GM18873 (cell line): ENCODE data around the gene UROD.

Experiments
- ATAC-seq: cut with Tn5 transposase; IDR thresholded peaks from one replicate; pipeline ENCODE4 v1.9.1; 2021; ENCODE audit warnings: mild to moderate bottlenecking, moderate library complexity, moderate number of reproducible peaks; ENCODE audit not compliant: unreplicated experiment, low FRiP score

The UROD gene

DNA sequence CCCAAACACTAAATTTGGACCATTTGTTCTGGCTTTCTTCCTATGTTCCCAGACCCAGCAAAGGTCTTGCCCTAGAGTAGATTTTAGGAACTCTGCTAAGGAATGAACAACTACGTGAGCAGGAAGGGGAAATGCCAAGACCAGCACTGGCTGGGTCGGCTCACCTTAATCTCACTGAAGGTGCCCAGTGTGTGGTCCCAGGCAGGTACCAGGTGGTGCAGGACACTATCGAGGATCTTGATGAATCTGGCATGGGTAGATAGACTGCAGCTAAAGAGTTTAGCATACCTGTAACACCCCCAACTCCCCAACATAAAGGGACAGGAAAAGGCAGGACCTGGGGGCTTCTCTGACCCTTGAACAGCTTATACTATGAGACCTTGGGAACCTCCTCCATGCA is 4.0 kb upstream of the UROD start:
- no peak for ATAC-seq

DNA sequence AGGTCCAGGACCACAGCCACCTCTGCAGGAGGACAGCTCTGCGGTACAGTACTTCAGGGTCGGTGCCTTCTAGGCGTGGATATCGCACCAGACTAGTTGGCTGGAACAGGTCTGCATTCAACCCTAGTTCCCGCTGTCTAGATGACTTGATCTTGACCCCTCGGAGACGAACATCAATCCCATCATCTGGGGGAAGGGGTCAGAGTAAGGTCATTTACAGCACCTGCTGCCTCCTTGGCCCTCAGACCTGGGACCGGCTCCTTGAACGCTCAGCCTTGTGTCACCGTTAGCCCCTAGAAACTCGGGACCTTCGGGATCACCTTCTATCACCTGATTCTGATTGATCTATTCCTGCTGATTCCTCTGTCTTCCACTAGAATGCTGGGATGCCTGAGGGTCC is 3.5 kb upstream of the UROD start:
- no peak for ATAC-seq

- ATAC-seq, result no peak
Observed at GRCh38 chr1:45009296-45009865, 2.7 kb upstream of the UROD start.

DNA sequence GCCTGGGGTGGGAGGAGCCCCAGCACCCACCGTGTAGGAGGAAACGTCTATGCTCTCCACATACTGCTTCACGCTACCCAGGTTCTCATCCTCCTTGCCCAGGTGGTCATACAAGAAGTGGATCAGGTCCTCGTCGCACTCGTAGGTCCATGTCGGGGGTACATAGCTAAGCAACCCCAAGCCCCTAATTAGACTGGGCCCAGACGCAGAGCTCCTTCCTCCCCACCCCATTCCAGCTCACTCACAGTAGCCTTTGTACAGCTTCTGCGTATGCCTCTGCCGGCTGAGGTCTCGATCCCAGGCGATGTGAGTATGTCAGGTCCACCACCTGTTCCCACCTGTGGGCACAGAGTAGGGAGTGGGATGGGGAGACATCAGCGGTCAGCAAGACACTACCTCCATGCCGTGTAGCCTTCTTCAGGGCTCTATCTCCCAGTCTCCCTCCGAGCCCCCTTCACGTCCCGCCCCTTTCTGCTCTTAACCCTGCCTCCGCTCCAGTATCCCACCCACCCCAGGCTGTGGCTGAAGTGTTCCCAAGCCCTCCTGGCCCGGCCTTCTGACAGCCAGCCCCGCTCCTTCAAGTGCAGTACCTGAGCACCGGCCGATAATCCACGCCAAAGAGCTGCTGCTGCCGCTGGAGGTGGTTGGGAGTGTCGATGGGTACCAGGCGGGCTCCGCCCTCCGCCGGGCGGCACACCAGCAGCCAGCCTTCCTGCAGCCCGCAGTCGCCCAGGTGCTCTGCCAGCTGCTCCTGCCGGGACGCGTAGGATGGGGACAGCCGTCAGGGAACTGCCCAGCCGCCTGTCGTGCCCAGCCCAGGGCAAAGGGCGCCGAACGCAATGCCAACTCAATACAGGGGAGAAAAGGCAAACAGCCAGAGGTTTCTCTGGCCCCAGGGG is 1.8 kb upstream of the UROD start:
- ATAC-seq, result no peak

DNA sequence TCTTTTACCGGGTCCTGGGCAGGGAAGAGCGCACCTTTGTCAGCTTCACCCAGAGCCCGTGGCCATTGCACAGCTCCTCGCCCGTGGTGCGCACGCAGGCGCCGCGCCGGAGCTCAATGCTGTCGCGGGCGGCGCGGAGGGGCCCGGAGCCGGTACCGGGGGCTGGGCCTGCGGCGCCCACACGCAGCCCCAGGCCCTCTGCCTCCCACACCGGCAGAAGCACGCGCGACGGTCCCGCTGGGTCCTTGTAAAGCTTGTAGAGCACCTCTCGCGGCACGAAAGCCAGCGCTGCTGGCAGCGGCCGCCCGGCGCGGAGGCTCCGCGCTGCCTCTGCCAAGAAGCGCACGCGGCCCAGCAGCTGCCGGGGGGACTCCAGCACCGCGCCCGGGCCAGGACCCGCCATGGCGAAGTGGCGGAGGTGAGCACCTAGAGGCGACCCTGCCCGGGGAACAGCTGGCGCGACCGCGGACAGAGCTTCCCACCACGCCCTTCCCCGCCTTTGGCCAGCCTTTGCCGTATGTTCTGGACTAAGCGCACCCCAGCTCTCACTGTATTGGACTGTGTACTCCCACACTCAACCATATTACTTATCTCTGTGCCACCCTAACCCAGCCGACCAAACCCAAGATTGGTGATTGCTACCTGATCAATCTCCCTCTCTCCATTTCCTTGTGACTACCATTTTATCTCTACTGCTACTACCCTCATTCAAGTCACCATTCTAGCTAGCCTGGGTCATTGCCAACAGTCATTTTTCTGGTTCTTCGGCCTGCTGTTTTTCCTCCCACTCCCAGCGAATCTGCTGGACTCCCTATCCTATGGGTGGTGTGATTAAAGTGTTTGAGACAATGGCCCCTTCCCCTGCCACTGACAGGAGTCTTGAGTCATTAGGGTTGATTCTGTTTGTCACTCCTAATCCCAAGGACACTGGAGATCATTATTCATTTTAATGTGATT is 921 bp upstream of the UROD start, which contains the start of gene HECTD3:
TSS of gene HECTD3 (minus strand) at position 470 of the 957 bp plus-strand sequence. CDS start at position 403, 67 bp downstream.
- peak; percentile 53 for ATAC-seq

DNA sequence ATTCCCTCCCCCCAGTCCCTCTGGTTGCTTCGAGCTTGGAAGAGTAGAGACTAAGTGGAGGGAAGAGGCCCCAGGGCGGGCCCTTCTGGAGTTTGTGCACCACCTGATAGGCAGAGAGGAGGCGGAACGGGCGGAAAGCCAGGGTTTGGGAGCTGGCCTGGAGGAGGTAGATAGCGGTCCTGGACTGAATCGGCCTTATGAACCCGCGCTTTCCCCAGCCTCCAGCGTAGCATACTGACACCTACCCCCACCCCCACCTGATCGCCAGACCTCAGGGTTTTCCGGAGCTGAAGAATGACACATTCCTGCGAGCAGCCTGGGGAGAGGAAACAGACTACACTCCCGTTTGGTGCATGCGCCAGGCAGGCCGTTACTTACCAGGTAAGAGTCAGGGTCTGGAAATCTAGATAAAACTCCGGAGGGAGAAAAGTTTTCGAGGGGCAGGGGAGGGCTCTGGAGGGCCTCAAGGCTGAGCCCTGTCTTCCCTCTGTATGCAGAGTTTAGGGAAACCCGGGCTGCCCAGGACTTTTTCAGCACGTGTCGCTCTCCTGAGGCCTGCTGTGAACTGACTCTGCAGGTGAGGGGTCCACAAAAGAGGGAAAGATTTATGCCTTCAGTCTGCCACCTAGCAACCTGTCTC is 705 bp downstream of the UROD start:
- ATAC-seq, result no peak

GRCh38 chr1:45013551-45014209 is 1.6 kb downstream of the UROD start:
- ATAC-seq, result no peak

DNA sequence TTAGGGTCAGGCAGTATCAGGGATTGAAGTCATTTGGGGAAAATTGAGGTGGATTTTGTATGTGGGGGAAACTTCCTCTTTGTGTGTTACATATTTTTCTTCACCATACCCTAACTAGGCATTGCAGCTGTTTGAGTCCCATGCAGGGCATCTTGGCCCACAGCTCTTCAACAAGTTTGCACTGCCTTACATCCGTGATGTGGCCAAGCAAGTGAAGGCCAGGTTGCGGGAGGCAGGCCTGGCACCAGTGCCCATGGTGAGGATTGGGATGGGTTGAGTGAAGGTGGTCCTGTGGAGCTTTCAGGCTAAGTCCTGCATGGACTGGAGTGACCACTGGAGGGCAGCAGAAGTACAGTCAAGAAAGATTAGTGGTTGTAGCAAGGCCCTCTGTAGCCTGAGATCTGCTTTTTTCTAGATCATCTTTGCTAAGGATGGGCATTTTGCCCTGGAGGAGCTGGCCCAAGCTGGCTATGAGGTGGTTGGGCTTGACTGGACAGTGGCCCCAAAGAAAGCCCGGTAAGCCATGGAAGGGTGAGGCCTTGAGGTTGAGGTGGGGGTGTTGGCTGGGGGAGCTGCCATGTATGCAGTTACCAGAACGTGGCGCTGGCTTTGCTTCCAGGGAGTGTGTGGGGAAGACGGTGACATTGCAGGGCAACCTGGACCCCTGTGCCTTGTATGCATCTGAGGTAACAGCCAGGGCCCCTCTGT is 2.4 kb downstream of the UROD start:
- no peak for ATAC-seq

GRCh38 chr1:45015683-45016082 is 3.6 kb downstream of the UROD start:
- ATAC-seq, result no peak

GRCh38 chr1:45016090-45016697 is 4.1 kb downstream of the UROD start:
- no peak for ATAC-seq

DNA sequence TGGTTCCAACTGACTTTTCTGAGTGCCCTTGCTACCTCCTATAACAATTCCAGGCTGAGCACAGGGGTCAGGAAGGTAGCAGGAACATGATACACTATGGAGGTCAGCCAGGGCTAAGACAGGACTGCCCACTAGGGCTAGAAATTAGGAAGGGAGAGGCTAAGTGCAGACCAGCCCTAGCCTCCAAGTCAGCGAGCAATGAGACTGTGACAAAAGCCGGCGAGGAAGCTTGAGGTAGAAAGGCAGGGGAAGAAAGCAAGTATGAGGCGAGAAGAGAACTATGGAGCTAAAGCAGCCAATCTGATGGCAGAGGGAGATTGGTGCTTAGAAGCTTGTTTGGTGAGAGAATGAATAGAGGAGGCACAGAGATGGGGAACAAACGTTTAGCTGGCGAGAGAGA is 4.7 kb downstream of the UROD start:
- ATAC-seq, result no peak

DNA sequence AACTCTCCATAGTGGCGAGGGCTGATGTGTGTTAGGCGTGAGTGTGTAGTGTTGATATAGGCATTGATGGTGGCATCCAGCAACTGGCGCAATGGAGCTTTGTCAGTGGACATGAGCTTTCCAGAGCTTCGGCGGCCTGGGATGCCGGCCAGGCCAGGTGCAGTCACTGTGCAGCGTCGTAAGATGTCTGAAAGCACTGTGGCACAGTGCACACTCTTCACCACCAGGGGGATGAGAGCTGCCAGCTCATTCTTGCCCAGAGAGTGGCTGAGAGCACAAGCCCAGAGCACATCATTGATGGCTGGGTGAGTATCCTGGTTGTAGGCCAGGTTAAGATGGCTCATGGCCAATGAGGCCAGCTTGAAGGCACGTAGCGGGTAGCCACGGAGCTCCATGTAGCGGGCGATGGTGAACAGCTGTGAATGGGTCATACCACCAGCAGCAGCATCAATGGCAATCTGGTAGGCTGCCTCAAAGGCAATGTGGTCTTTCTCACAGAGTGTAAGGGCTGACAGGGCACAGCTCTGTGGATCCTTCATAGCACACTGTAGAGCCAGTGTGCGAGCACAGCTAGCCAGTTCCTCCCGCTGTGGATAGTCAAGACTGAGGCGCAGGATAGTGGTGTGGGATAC is 6.7 kb downstream of the UROD start:
- no peak for ATAC-seq

GRCh38 chr1:45023663-45024062 is 11.6 kb downstream of the UROD start:
- no peak for ATAC-seq

DNA sequence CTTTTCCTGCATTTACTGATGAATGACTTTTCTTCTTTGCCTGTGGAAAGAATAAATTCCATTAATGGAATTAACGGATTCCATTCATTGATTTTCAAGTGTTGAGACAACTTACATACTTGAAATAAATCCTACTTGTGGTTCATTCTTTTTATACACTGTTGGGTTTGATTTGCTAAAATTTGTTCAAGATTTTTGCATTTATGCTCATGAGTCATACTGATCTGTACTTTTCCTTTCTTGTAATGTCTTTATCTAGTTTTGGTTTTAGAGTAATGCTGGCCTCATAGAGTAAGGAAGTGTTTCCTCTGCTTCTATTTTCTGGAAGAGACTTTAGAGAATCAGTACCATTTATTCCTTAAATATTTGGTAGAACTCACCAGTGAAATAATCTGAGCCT is 14.4 kb downstream of the UROD start:
- no peak for ATAC-seq

- ATAC-seq, result no peak
Observed at GRCh38 chr1:45032837-45033236, 20.8 kb downstream of the UROD start.

- ATAC-seq, result no peak
Observed at GRCh38 chr1:45033356-45033755, 21.3 kb downstream of the UROD start.

DNA sequence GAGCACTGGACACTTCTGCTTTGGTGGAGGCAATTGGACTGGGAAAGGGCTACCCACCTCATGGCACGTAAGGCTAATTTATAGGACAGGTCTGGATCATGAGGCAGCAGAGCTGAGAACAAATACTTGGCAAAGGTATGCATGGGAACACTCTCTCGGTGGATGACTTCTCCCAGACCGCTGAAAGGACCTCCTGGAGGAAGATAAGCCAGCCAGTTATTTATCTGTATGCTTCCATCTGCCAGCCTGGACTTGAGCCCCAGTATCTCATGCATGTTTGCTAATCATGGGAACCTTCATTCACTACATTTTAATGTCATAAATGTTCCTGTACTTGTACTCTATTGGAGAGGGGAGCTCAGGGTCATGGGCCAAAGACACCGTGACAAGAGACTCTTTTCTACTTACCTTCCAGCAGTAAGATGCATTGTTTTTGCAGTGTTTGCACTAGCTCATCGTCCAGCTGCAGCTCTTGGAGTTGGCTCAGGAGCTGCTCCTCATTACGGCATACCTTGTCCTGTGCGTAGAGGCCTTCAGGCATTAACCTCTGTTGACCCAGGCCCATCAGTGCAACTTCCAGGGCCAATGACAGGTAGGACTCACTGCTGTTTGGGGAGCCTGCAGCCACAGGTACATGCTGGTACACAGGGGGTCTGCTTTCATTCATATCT is 23.7 kb downstream of the UROD start:
- no peak for ATAC-seq

GRCh38 chr1:45037456-45037855 is 25.4 kb downstream of the UROD start:
- no peak for ATAC-seq
